NCI-H526 treated with DMSO at 0.1 percent for 48 hours (cell line): ENCODE data around the gene RHOT1.
"Not testable (repeated sequence)": the region's sequence is repeated elsewhere in the genome, so short reads cannot be mapped to it uniquely, and the experiment has no call there.

ENCODE experiments used
- DNase-seq: peaks from one replicate; lab custom pipeline; 2025; lab: John Stamatoyannopoulos, UW

Gene RHOT1

DNA sequence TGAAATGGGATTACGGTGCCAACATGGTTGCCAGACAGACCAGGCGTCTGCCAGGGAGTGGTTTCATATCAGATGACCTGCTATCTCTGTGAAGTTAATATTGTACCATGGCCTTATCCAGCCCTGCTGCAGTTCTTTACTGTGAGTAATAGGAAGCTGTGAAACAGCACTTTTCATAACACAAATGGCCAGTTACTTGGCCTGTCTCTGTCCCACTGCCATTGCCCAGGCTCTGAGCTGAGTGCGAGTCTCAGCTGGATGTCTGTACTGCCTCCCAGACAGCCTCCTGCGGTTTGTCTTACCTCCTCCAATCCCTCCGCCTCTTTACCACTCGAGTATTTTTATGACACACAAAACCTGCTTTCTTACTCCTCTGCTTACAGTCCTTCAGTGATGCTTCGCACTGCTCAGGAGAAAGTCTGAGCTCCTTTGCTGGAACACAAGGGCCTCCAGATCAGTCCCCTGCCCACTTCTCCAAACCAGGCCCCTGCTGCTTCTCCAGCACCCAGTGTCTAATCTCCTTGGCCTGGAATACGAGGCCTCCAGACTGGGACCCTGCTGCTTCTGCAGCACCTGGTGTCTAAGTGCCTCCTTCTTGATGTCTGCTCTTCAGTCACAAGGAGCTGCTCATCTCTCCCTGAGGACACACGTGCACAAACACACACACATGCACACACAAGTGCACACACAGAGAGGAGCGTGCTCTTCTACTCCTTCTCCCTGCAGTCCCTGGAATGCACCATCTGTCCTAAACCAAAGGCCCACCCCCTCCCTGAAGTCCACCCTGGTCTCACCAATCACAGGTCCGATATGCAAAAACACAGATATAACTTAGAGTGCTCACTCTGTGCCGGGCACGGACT lies 17.1 kb upstream of the RHOT1 start:
- no peak for DNase-seq

- DNase-seq = no peak
Observed at GRCh38 chr17:32125848-32126153, 16.5 kb upstream of the RHOT1 start.

- no peak for DNase-seq
Observed at GRCh38 chr17:32126325-32126724, 16.0 kb upstream of the RHOT1 start.

- no peak for DNase-seq
Observed at GRCh38 chr17:32126746-32127145, 15.6 kb upstream of the RHOT1 start.

DNA sequence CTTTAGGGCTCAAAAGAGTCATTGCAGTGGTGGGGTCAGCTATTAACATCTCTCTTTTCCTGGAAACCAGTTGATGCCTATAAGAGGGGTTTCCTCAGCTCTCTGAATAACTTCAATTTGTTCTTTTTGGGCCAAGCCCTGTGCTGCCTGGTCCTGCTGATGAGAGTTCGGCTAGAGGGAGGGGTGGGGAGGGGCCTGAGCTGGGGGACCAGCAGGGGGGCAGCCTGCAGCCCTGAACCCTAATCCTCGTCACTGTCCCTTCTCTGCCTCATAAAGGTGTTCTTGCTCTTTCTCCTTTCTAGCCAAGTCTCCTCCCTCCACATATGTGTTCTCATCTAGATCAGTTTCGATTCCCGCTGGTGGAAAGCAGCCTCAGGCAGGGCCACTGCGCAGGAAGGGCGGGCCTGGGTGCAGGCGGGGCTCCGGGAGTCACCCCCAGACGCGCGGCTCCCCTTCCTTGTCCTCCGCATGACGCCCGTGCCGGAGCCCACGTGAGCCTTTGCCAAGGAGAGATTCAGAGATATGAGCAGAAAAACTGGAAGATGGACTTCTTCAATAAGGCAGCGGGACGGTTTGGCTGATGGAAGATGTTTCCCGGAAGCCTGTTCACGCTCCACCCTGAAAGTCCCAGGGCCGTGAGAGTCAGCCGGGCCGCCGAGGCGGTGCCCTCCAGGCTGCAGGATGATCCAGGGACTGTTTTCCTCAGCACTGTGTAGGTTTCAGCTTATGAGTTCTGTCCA lies 15.0 kb upstream of the RHOT1 start:
- peak; percentile 64 for DNase-seq

GRCh38 chr17:32128470-32128869 lies 13.8 kb upstream of the RHOT1 start:
- DNase-seq = not testable (repeated sequence)

- DNase-seq = not testable (repeated sequence)
Observed at GRCh38 chr17:32135497-32136117, 6.7 kb upstream of the RHOT1 start.

DNA sequence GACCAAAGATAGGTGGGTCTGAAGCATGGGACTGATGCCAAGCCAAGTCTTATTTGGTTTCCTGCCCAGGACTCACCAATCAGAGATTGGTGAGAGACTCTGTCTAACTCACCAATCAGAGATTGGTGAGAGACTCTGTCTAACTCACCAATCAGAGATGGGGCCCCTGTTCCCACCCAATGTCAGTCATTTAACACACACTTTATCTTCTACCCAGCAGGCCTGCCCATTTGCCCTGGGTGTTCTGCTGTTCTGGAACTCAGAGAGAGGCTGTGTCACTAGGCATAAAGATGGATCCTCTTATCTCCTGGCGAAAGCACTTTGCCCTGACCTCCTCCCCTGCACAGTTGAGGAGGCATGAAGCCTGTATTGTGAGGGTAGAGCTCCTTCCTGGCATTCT lies 5.4 kb upstream of the RHOT1 start:
- DNase-seq = no peak

DNA sequence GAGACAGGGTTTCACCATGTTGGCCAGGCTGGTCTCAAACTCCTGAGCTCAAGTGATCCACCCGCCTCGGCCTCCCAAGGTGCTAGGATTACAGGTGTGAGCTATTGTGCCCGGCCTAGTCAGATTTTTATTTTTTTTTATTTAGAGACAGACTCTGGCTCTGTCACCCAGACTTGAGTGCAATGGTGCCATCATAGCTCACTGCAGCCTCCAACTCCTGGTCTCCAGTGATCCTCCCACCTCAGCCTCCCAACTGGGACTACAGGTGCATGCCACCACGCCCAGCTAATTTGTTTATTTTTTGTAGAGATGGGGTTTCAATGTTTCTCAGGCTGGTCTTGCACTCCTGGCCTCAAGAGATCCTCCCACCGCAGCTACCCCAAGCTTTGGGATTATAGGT lies 2.8 kb upstream of the RHOT1 start:
- DNase-seq = not testable (repeated sequence)

- DNase-seq = no peak
Observed at GRCh38 chr17:32141258-32141657, 1.0 kb upstream of the RHOT1 start.

- DNase-seq = no peak
Observed at GRCh38 chr17:32141679-32142037, 644 bp upstream of the RHOT1 start.

GRCh38 chr17:32142857-32143526 lies 690 bp downstream of the RHOT1 start:
- peak; percentile 45 for DNase-seq

GRCh38 chr17:32143527-32143870 lies 1.2 kb downstream of the RHOT1 start:
- no peak for DNase-seq

GRCh38 chr17:32144442-32144841 lies 2.1 kb downstream of the RHOT1 start:
- not testable (repeated sequence) for DNase-seq

GRCh38 chr17:32148351-32148750 lies 6.0 kb downstream of the RHOT1 start:
- DNase-seq = no peak

DNA sequence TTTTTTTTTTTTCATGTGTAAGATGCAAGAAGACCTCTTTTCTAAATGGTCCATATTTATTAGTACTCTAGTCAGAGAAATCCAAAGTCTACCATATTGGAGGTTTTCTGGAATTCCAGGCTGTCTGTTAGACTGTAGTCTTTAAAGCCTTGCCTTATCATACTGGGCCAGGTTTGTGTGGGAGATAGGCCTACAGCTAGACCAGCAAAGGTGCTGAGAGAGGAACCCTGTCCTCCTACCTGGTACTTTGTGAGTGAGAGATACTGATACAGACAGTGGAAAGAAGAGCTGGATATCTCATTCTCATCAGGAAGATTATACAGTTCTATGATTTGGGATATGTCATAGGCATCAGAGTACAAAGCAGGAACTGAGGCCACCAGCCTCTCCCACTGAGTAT lies 8.1 kb downstream of the RHOT1 start:
- DNase-seq = no peak

GRCh38 chr17:32152130-32152529 lies 9.8 kb downstream of the RHOT1 start:
- DNase-seq = no peak

GRCh38 chr17:32155896-32156295 lies 13.6 kb downstream of the RHOT1 start:
- no peak for DNase-seq

GRCh38 chr17:32156656-32157055 lies 14.4 kb downstream of the RHOT1 start:
- DNase-seq = no peak

DNA sequence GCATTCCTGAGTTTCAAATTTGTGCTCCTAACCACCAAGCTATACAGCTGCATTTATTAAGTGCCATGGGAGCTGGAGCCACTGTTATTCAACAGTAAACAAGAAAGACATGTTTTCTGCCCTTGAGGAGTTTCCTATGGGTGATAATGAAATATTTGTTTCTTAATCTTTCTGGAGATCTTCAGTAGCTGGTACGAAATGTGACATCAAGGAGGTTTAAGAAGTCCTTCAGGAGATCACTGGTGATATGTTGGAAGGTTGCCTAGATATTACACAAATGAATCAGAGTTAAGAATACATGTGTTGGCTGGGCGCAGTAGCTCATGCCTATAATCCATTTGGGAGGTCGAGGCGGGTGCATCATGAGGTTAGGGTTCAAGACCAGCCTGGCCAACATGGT lies 14.9 kb downstream of the RHOT1 start:
- no peak for DNase-seq

DNA sequence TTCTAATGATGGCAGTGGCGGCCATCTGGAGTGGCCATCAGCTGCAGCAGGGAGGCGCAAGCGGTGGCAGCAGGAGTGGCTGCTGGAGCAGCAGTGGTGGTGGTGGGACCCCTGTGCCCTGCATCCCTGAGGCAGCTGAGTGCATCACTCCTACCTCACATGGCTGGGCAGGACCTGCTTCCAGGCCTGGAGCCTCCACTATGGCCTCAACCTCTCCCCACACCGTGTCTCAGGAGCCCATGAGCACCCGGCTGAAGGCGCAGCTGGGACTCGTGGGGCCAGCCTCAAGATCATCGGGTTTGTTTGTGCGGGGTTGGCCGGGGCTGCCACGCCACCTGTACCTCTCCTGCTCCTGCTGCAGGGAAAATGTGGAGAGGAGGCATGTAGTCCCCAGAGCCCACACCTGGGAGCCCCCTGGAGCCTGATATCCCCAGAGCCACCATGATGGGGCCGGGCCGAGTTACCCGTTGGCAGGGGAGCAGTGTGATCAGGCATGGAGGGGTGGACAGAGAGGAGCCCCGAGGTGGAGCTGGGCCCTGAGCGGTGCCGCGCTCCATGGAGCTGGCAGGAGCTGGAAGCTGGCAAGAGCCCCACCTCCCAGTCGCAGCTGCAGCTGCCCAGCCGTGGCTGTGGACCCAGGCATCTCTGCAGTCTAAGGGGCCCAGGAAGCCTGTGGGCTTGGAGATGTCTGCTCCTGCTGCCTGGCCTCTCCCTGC lies 16.7 kb downstream of the RHOT1 start:
- DNase-seq = no peak
